HCT116 (cell line): ENCODE measurements around the gene ACSS3. TPM values are rescaled to one million over a fixed set of nuclear protein-coding genes. Genes with fewer than 3 reads are reported as not detected.

Experiments used
- ATAC-seq: fragments of 200-7000 bp; cut with Tn5 transposase; 2 replicates; pipeline ENCODE4 v1.9.1; 2020; ENCODE audit warnings: mild to moderate bottlenecking, moderate library complexity
- BruUV-seq: library from RNA; stranded (reverse); fragments of 400-500 nt; replicated peaks from 2 replicates; lab custom pipeline; 2021; lab: Mats Ljungman, UMichigan
- CTCF ChIA-PET: fragments of 300-600 bp; sonication (Branson Sonifier 250); formaldehyde crosslinking; loops from one replicate; lab custom pipeline; 2021; ENCODE audit warnings: antibody characterized with exemption; lab: Charles Lee
- POLR2A ChIA-PET: fragments of 300-600, 350-600 bp; sonication (Branson Sonifier 250); formaldehyde crosslinking; loops from one replicate; lab custom pipeline; 2021; ENCODE audit warnings: antibody characterized with exemption; lab: Charles Lee
- RAD21 ChIA-PET, 2 experiments: fragments of 300-600 bp; sonication (Branson Sonifier 250); formaldehyde crosslinking; loops; one replicate each; lab custom pipeline; 2023; ENCODE audit warnings: low total read pairs in 2 of 2; ENCODE audit not compliant: uncharacterized antibody in 2 of 2, unreplicated experiment in 2 of 2, low non-redundant PET in 1 of 2; lab: Charles Lee
- DNase-seq: peaks from one replicate; pipeline ENCODE4 v3.0.0-alpha.2; 2010; ENCODE audit warnings: low read depth, low spot score
- H2AFZ ChIP-seq: fragments of 200-600 bp; shearing (Covaris generic), sonication (generic); 2 replicates; pipeline ENCODE4 v1.6.1; 2017; ENCODE audit warnings: low read depth, mixed run types, mixed read lengths, antibody characterized with exemption, low read length; ENCODE audit not compliant: poor library complexity, severe bottlenecking
- H3K27ac ChIP-seq: 2 replicates; pipeline ENCODE4 v1.5.1; 2012; ENCODE audit warnings: low read depth, low read length
- H3K27me3 ChIP-seq: fragments of 200-600 bp; sonication (generic); 2 replicates; pipeline ENCODE4 v1.6.1; 2016; ENCODE audit warnings: mixed run types, low read length, mixed read lengths; ENCODE audit not compliant: insufficient read depth
- H3K36me3 ChIP-seq, 2 experiments: fragments of 200-500 bp in 1 of 2; fragments of 200-600 bp in 1 of 2; sonication (Bioruptor generic) in 1 of 2; sonication (generic) in 1 of 2; 2 replicates each; pipeline versions ENCODE4 v1.5.1 to v1.6.1; 2014 to 2016; ENCODE audit warnings: low read length in 2 of 2, inconsistent platforms in 1 of 2, mixed read lengths in 1 of 2, mixed run types in 1 of 2; ENCODE audit not compliant: insufficient read depth in 2 of 2, control insufficient read depth in 1 of 2
- H3K4me1 ChIP-seq, 2 experiments: fragments of 200-600 bp in 1 of 2; sonication (generic) in 1 of 2; 2 replicates each; pipeline versions ENCODE4 v1.5.1 to v1.6.1; 2012 to 2017; ENCODE audit warnings: low read length in 2 of 2, inconsistent platforms in 1 of 2, mild to moderate bottlenecking in 1 of 2, mixed read lengths in 1 of 2, mixed run types in 1 of 2, moderate library complexity in 1 of 2; ENCODE audit not compliant: insufficient read depth in 2 of 2, control insufficient read depth in 1 of 2
- H3K4me2 ChIP-seq: fragments of 200-600 bp; sonication (generic); 2 replicates; pipeline ENCODE4 v1.6.1; 2017; ENCODE audit warnings: mixed run types, low read length, mixed read lengths
- H3K4me3 ChIP-seq, 2 experiments: fragments of 200-600 bp in 1 of 2; sonication (generic) in 1 of 2; replicated peaks in 1 of 2; 2 replicates each; pipeline ENCODE4 v1.5.1; 2011 to 2016; ENCODE audit warnings: low read length in 2 of 2, control low read depth in 1 of 2, low read depth in 1 of 2, mild to moderate bottlenecking in 1 of 2, mixed read lengths in 1 of 2, mixed run types in 1 of 2
- H3K79me2 ChIP-seq: fragments of 200-600 bp; sonication (generic); 2 replicates; pipeline ENCODE4 v1.6.1; 2017; ENCODE audit warnings: mild to moderate bottlenecking, mixed run types, low read length, moderate library complexity, mixed read lengths; ENCODE audit not compliant: insufficient read depth
- H3K9ac ChIP-seq: fragments of 200-600 bp; sonication (generic); 2 replicates; pipeline ENCODE4 v1.6.1; 2016; ENCODE audit warnings: low read length, mixed read lengths
- H3K9me2 ChIP-seq: fragments of 200-600 bp; sonication (generic), shearing (Covaris generic); 2 replicates; pipeline ENCODE4 v1.6.1; 2017; ENCODE audit warnings: mixed run types, mild to moderate bottlenecking, moderate library complexity; ENCODE audit not compliant: insufficient read depth
- H3K9me3 ChIP-seq, 2 experiments: fragments of 200-500 bp in 1 of 2; fragments of 200-600 bp in 1 of 2; sonication (Bioruptor generic) in 1 of 2; sonication (generic) in 1 of 2; 2 replicates each; pipeline ENCODE4 v1.6.1; 2014 to 2017; ENCODE audit warnings: low read length in 2 of 2, mixed read lengths in 2 of 2, inconsistent platforms in 1 of 2, low read depth in 1 of 2, mild to moderate bottlenecking in 1 of 2, mixed run types in 1 of 2, moderate library complexity in 1 of 2; ENCODE audit not compliant: control insufficient read depth in 1 of 2, insufficient read depth in 1 of 2
- H4K20me1 ChIP-seq: fragments of 200-600 bp; sonication (generic), shearing (Covaris generic); 2 replicates; pipeline ENCODE4 v1.6.1; 2017; ENCODE audit warnings: mixed run types, mild to moderate bottlenecking, moderate library complexity; ENCODE audit not compliant: insufficient read depth
- EZH2 ChIP-seq: fragments of 200-600 bp; sonication (generic); IDR thresholded peaks from 2 replicates; pipeline ENCODE4 v1.6.1; 2017; ENCODE audit warnings: antibody characterized with exemption, mixed run types
- JUND ChIP-seq: IDR thresholded peaks from 2 replicates; pipeline ENCODE4 v1.6.1; 2012
- MAX ChIP-seq: IDR thresholded peaks from 2 replicates; pipeline ENCODE4 v1.6.1; 2012
- POLR2A ChIP-seq: IDR thresholded peaks from 2 replicates; pipeline ENCODE4 v1.7.0; 2011; ENCODE audit warnings: borderline replicate concordance; ENCODE audit not compliant: insufficient read depth, insufficient read length; ENCODE audit errors: extremely low read depth
- POLR2AphosphoS5 ChIP-seq: IDR thresholded peaks from 2 replicates; pipeline ENCODE4 v1.6.1; 2011; ENCODE audit warnings: mild to moderate bottlenecking, low read depth, low read length, moderate library complexity
- RAD21 ChIP-seq: IDR thresholded peaks from 2 replicates; pipeline ENCODE4 v1.6.1; 2012; ENCODE audit warnings: low read depth, mild to moderate bottlenecking
- intact Hi-C: fragments of 100-400 bp; cut with micrococcal nuclease; formaldehyde crosslinking; loops from 2 replicates; pipeline ENCODE4 v1.10.0; 2022
- total RNA-seq: library from RNA; stranded (reverse); gene quantifications from one replicate; pipeline ENCODE4 v1.2.1, GENCODE V29; 2021; ENCODE audit not compliant: unreplicated experiment
- TF ChIP-seq, protein P1 (sequence below): IDR thresholded peaks from 2 replicates; pipeline ENCODE4 v1.6.1; 2011; ENCODE audit warnings: mild to moderate bottlenecking, low read length, moderate library complexity; ENCODE audit not compliant: insufficient replicate concordance; ENCODE audit errors: extremely low read depth

The ACSS3 gene
- total RNA-seq, 1 experiment from 2014 or later, result 0.30 TPM

GRCh38 chr12:81229759-81230158, 151.9 kb downstream of the ACSS3 start:
- H3K4me2 ChIP-seq, result no peak overlapping the region

More at GRCh38 chr12:81229759-81230158, 151.9 kb downstream of the ACSS3 start:
- ChIA-PET RAD21 (no interaction called here), CTCF (no interaction called here), POLR2A (no interaction called here)
- Histone ChIP-seq H3K4me3 (no peak overlapping the region), H3K27me3 (no peaks in the 10 kb centered on the region), H4K20me1 (no peaks in the 10 kb centered on the region), H3K27ac (no peak overlapping the region), H3K4me1 (no peaks in the 10 kb centered on the region), H3K36me3 (no peaks in the 10 kb centered on the region), H3K9ac (no peak overlapping the region), H2AFZ (no peak overlapping the region), H3K9me2 (no peaks in the 10 kb centered on the region), H3K9me3 (no peaks in the 10 kb centered on the region)
- BruUV-seq, result no TSS peak
- intact Hi-C loops, result no loop called here
- DNase-seq (no peak), ATAC-seq (no peak)
- no peak for TF ChIP-seq RAD21
- no peak for TF ChIP-seq EZH2
- no peak for TF ChIP-seq JUND
- TF ChIP-seq MAX, result no peak
- TF ChIP-seq POLR2AphosphoS5, result no peak
- no peak for TF ChIP-seq POLR2A
- TF ChIP-seq, protein P1, sequence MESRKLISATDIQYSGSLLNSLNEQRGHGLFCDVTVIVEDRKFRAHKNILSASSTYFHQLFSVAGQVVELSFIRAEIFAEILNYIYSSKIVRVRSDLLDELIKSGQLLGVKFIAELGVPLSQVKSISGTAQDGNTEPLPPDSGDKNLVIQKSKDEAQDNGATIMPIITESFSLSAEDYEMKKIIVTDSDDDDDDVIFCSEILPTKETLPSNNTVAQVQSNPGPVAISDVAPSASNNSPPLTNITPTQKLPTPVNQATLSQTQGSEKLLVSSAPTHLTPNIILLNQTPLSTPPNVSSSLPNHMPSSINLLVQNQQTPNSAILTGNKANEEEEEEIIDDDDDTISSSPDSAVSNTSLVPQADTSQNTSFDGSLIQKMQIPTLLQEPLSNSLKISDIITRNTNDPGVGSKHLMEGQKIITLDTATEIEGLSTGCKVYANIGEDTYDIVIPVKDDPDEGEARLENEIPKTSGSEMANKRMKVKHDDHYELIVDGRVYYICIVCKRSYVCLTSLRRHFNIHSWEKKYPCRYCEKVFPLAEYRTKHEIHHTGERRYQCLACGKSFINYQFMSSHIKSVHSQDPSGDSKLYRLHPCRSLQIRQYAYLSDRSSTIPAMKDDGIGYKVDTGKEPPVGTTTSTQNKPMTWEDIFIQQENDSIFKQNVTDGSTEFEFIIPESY, result no peak
- TF ChIP-seq, all 23 proteins: peak for 0
- H3K79me2 ChIP-seq, result no peaks in the 10 kb centered on the region
